MM.1S (cell line): ENCODE data around the gene MCM6.
"Not testable (repeated sequence)": the region's sequence is repeated elsewhere in the genome, so short reads cannot be mapped to it uniquely, and the experiment has no call there.

Experiments used
- DNase-seq: peaks from one replicate; pipeline ENCODE4 v3.0.0-alpha.2; 2015
- H2AFZ ChIP-seq: fragments of 300-600 bp; sonication (generic); 2 replicates; pipeline ENCODE4 v1.6.0; 2016; ENCODE audit warnings: antibody characterized with exemption, low read length
- H3F3A ChIP-seq: fragments of 300-600 bp; sonication (generic); 2 replicates; pipeline ENCODE4 v1.6.1; 2016; ENCODE audit warnings: mild to moderate bottlenecking, antibody characterized with exemption, low read length, moderate library complexity, mixed read lengths; ENCODE audit not compliant: insufficient read depth
- H3K27ac ChIP-seq: fragments of 300-600 bp; sonication (generic); 2 replicates; pipeline ENCODE4 v1.5.1; 2016; ENCODE audit warnings: mild to moderate bottlenecking, low read length
- H3K27me3 ChIP-seq: fragments of 300-600 bp; sonication (generic); replicated peaks from 2 replicates; pipeline ENCODE4 v1.6.0; 2016; ENCODE audit warnings: low read length; ENCODE audit not compliant: insufficient read depth
- H3K36me3 ChIP-seq: fragments of 300-600 bp; sonication (generic); replicated peaks from 2 replicates; pipeline ENCODE4 v1.6.1; 2016; ENCODE audit warnings: mild to moderate bottlenecking, low read length, mixed read lengths; ENCODE audit not compliant: insufficient read depth
- H3K4me1 ChIP-seq: fragments of 300-600 bp; sonication (generic); 2 replicates; pipeline ENCODE4 v1.6.1; 2016; ENCODE audit warnings: low read length, mixed read lengths
- H3K4me2 ChIP-seq: fragments of 300-600 bp; sonication (generic); 2 replicates; pipeline ENCODE4 v1.6.0; 2016; ENCODE audit warnings: low read depth, low read length
- H3K4me3 ChIP-seq: fragments of 300-600 bp; sonication (generic); 2 replicates; pipeline ENCODE4 v1.5.1; 2016; ENCODE audit warnings: low read length, mixed read lengths
- H3K79me2 ChIP-seq: fragments of 300-600 bp; sonication (generic); 2 replicates; pipeline ENCODE4 v1.6.1; 2016; ENCODE audit warnings: mixed run types, low read length, mixed read lengths
- H3K9ac ChIP-seq: fragments of 300-600 bp; sonication (generic); 2 replicates; pipeline ENCODE4 v1.6.1; 2016; ENCODE audit warnings: low read length, mixed read lengths
- H3K9me2 ChIP-seq: fragments of 300-600 bp; sonication (generic); replicated peaks from 2 replicates; pipeline ENCODE4 v1.6.1; 2016; ENCODE audit warnings: mild to moderate bottlenecking, low read length, mixed read lengths; ENCODE audit not compliant: insufficient read depth
- H3K9me3 ChIP-seq: fragments of 300-600 bp; sonication (generic); replicated peaks from 2 replicates; pipeline ENCODE4 v1.6.1; 2016; ENCODE audit warnings: mild to moderate bottlenecking, low read length, mixed read lengths; ENCODE audit not compliant: insufficient read depth
- H4K20me1 ChIP-seq: fragments of 300-600 bp; sonication (generic); 2 replicates; pipeline ENCODE4 v1.6.1; 2016; ENCODE audit warnings: mild to moderate bottlenecking, low read length, moderate library complexity, mixed read lengths; ENCODE audit not compliant: insufficient read depth
- EZH2 ChIP-seq: fragments of 300-600 bp; sonication (generic); optimal IDR thresholded peaks from 2 replicates; pipeline ENCODE3; 2017; ENCODE audit warnings: low read depth, mild to moderate bottlenecking, antibody characterized with exemption, low read length, mixed read lengths
- EZH2phosphoT487 ChIP-seq: fragments of 300-600 bp; sonication (generic); IDR thresholded peaks from 2 replicates; pipeline ENCODE4 v1.6.1; 2018; ENCODE audit warnings: antibody characterized with exemption, low read length
- TF ChIP-seq, protein P1 (sequence below): fragments of 300-600 bp; sonication (generic); IDR thresholded peaks from 2 replicates; pipeline ENCODE4 v1.5.1; 2016; ENCODE audit warnings: antibody characterized with exemption, low read length, mixed read lengths

The MCM6 gene

DNA sequence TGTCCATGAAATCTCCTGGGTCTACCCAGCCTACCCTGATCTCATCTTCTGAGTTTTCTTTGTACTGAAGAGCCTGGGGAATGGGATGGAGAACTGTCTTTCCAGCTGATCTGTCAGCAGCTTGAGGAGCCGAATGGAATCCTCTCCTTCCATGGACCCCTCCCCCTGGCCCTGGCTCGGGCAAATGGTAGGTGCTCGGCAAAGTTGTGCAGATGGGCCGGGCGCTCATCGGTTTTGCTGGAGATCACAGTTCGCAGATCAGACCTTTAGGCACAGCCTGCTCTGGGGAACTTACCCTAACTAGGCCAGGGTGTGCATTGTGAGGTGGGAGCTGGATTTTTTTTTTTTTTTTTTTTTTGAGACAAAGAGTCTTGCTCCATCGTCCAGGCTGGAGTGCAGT is 79.6 kb downstream of the MCM6 start:
- H3F3A ChIP-seq = 0 out of 2 replicates have a peak, but pooled peaks cover 8% of the 10 kb centered on the region
- peaks cover 7% of the 10 kb centered on the region; the same call in 1 of the 2 replicates for H3K4me1 ChIP-seq
- no peaks in the 10 kb centered on the region for H3K9me2 ChIP-seq
- H3K4me2 ChIP-seq = no peak overlapping the region
- no peaks in the 10 kb centered on the region for H3K79me2 ChIP-seq
- H4K20me1 ChIP-seq = no peaks in the 10 kb centered on the region
- no peak for DNase-seq
- TF ChIP-seq, protein P1, sequence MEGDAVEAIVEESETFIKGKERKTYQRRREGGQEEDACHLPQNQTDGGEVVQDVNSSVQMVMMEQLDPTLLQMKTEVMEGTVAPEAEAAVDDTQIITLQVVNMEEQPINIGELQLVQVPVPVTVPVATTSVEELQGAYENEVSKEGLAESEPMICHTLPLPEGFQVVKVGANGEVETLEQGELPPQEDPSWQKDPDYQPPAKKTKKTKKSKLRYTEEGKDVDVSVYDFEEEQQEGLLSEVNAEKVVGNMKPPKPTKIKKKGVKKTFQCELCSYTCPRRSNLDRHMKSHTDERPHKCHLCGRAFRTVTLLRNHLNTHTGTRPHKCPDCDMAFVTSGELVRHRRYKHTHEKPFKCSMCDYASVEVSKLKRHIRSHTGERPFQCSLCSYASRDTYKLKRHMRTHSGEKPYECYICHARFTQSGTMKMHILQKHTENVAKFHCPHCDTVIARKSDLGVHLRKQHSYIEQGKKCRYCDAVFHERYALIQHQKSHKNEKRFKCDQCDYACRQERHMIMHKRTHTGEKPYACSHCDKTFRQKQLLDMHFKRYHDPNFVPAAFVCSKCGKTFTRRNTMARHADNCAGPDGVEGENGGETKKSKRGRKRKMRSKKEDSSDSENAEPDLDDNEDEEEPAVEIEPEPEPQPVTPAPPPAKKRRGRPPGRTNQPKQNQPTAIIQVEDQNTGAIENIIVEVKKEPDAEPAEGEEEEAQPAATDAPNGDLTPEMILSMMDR = no peak
- no peaks in the 10 kb centered on the region for H3K36me3 ChIP-seq
- no peaks in the 10 kb centered on the region for H3K27me3 ChIP-seq
- no peak overlapping the region for H2AFZ ChIP-seq
- H3K9ac ChIP-seq = no peak overlapping the region
- no peak overlapping the region for H3K4me3 ChIP-seq
- no peaks in the 10 kb centered on the region for H3K9me3 ChIP-seq
- H3K27ac ChIP-seq = no peak overlapping the region

GRCh38 chr2:135795641-135796040 is 80.6 kb downstream of the MCM6 start:
- H3K4me3 ChIP-seq, H3K27me3 ChIP-seq, H3K36me3 ChIP-seq, H3K4me1 ChIP-seq, H3K79me2 ChIP-seq, H4K20me1 ChIP-seq, H2AFZ ChIP-seq, H3K9me3 ChIP-seq, H3K4me2 ChIP-seq, H3K9me2 ChIP-seq, DNase-seq, H3K27ac ChIP-seq, H3K9ac ChIP-seq, H3F3A ChIP-seq: not testable (repeated sequence)

GRCh38 chr2:135792401-135793150 is 83.7 kb downstream of the MCM6 start:
- Histone ChIP-seq H3K27me3 (no peaks in the 10 kb centered on the region), H3K9me3 (no peaks in the 10 kb centered on the region), H3K27ac (no peak overlapping the region), H3K36me3 (no peaks in the 10 kb centered on the region), H3K4me1 (peaks cover 7% of the 10 kb centered on the region; the same call in 1 of the 2 replicates), H3K9me2 (no peaks in the 10 kb centered on the region), H2AFZ (no peak overlapping the region), H3K4me2 (no peak overlapping the region), H3K4me3 (no peak overlapping the region), H3K9ac (no peak overlapping the region), H4K20me1 (no peaks in the 10 kb centered on the region), H3F3A (peaks cover 8% of the 10 kb centered on the region; the same call in 1 of the 2 replicates), H3K79me2 (no peaks in the 10 kb centered on the region)
- no peak for DNase-seq
- TF ChIP-seq EZH2 = no peak
- no peak for TF ChIP-seq EZH2phosphoT487
- TF ChIP-seq, protein P1 = no peak

DNA sequence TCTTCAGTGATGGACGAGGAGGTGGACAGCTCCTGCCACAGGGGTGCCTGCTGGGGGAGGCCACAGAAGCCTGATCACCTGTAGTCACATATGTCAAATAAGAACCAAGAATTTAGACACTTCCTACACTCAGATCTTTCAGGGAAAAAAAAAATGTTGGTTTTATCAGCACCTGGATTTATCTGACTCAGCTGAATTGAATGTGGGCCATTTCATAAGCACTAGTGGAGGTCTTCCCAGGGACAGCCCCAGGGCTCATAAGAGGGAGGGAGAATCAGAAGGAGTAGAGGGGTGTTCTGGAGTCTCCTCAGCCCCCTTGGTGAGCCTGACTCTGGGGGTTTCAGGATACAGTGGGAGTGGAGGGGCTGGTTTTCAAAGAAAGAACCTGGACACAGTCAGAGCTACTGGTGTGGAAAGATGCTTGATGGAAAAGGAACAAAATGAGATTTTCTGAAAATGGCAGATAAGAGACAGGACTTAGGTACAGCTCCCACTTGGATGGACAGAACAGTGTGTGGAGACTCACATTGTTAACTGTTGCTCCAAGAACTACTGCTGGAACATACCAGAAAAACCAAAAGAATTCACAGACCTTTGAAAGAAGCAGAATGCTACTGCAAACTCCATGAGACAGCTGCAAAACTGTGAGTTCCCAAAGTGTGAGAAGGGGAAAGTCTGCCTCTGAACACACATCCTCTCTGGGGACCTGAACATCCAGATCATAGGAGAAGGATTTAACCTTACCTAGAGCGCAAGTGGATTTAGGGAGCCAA is 84.6 kb downstream of the MCM6 start:
- Histone ChIP-seq H2AFZ (no peak overlapping the region), H3K9me3 (no peaks in the 10 kb centered on the region), H3K4me1 (peaks cover 7% of the 10 kb centered on the region; the same call in 1 of the 2 replicates), H4K20me1 (no peaks in the 10 kb centered on the region), H3K9ac (no peak overlapping the region), H3K9me2 (no peaks in the 10 kb centered on the region), H3K36me3 (no peaks in the 10 kb centered on the region), H3K79me2 (no peaks in the 10 kb centered on the region), H3K27ac (no peak overlapping the region), H3K27me3 (no peaks in the 10 kb centered on the region), H3K4me2 (no peak overlapping the region), H3K4me3 (no peak overlapping the region), H3F3A (peaks cover 8% of the 10 kb centered on the region; the same call in 1 of the 2 replicates)
- TF ChIP-seq, protein P1 = no peak
- no peak for TF ChIP-seq EZH2
- TF ChIP-seq EZH2phosphoT487 = no peak
- no peak for DNase-seq
